Measurements from ENCODE around the gene TRAPPC2L.

Gene TRAPPC2L

DNA sequence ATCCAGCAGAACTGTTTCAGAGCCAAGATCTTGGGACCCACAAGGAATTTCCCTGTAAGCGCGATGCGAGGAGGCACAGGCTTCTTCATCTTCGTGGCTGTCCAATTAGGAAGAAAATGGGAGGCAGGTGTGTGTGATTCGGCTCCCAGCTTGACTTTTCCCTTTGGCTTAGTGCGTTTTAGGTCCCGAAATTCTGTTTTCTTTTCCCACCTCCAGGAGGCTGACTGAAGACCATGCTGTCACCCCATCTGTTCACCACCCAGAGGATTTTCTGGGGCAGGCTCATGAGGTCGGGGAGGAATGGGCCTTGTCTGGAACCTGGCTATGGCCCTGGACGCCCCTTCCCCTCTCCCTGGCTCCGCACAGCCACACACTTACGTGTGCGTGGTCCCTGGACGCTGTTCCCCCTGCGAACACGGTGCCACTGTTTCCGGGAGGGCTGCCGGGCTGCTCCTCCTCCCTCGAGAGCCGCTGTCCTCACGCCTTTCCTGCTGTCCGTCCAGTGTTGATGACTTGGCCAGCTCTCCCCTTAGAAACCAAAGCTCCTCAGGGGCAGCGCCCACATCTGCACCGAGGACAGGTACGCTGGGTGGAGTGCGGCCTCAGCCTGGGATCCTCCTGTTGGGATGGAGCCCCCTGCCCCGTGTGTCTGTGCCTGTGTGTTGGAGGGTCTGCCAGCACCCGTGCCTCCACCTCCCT lies 12.2 kb downstream of the TRAPPC2L start:
- TF ChIP-seq, protein P1, sequence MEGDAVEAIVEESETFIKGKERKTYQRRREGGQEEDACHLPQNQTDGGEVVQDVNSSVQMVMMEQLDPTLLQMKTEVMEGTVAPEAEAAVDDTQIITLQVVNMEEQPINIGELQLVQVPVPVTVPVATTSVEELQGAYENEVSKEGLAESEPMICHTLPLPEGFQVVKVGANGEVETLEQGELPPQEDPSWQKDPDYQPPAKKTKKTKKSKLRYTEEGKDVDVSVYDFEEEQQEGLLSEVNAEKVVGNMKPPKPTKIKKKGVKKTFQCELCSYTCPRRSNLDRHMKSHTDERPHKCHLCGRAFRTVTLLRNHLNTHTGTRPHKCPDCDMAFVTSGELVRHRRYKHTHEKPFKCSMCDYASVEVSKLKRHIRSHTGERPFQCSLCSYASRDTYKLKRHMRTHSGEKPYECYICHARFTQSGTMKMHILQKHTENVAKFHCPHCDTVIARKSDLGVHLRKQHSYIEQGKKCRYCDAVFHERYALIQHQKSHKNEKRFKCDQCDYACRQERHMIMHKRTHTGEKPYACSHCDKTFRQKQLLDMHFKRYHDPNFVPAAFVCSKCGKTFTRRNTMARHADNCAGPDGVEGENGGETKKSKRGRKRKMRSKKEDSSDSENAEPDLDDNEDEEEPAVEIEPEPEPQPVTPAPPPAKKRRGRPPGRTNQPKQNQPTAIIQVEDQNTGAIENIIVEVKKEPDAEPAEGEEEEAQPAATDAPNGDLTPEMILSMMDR (conservative IDR thresholded peaks at IDR 0.05; ENCODE audit: control insufficient read depth, insufficient read depth, low read depth, low read length): no peak
- no peak for DNase-seq (ENCODE audit: low read depth)
- no peak overlapping the region for H3K4me3 ChIP-seq (ENCODE audit: control insufficient read depth, low read depth, low read length)

DNA sequence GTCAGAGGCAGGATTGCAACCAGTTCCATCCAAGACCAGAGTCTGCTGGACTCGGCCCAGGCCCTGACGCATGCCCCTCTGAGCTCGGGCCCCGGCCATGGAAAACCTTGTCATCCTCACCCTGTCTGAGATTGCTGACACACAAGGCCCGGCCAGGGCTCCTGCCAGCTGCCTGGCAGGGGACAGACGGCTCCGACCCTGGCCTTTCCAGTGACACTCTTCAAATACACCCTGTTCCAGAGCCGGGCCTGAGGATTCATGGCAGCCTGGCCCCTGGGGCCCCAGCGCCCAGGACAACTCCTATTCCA lies 12.7 kb downstream of the TRAPPC2L start:
- no peak overlapping the region for H3K4me3 ChIP-seq (ENCODE audit: control insufficient read depth, low read depth, low read length)
- no peak for DNase-seq (ENCODE audit: low read depth)
- TF ChIP-seq, protein P1 (conservative IDR thresholded peaks at IDR 0.05; ENCODE audit: control insufficient read depth, insufficient read depth, low read depth, low read length): no peak

DNA sequence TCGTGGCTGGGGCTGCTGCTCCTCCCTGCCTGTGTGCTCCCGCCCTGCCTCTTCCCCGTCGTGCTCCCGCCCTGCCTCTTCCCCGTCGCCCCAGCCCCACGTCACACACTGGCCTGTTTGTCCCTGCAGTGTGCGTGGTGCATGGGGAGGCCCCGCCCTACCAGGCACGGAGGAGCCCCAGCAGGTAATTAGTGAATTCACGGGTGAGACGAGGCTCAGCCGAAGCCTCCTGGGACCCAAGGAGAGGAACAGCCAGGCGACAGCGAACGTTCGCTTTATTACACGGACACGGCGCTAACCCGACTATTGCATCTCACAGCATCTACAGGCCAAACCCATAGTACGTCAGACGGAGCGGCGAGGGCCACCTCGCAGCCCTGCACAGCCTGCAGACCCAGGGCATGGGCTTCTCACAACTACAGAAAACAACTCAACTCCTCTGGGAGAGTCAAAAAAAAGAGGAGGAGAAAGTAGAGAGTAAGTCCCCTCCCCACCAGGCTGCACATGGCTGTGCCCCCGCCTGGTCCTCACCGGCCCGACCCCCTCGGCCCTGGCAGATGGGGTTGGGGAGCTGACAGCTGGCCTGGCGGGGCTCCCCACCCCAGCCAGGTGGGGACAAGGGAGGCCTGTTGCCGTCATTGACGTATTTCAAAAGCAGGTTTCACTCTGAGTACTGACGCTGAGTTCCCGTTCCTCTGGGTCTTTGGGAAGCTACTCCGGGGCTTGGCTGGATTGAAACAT lies 13.9 kb downstream of the TRAPPC2L start:
- TF ChIP-seq, protein P1 (conservative IDR thresholded peaks at IDR 0.05; ENCODE audit: control insufficient read depth, insufficient read depth, low read depth, low read length): no peak
- no peak overlapping the region for H3K4me3 ChIP-seq (ENCODE audit: control insufficient read depth, low read depth, low read length)
- DNase-seq (ENCODE audit: low read depth): no peak

DNA sequence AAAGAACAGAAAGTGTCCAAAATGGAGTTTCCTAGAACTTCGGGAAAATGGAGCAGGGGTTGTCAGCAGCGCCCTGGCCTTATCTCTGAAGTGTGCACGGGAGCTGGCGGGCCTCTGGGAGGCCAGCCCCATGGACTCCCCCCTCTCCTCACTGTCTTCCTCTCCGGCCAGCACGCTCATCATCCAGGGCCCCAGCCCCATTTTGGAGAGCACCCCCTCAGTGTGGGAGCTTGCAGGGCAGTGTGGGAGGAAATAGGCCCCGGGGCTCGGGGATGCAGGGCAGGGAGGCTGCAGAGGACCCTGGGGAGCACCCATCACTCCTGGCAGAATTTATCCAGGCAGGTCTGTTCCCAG lies 14.4 kb downstream of the TRAPPC2L start:
- no peak for DNase-seq (ENCODE audit: low read depth)
- H3K4me3 ChIP-seq (ENCODE audit: control insufficient read depth, low read depth, low read length): no peak overlapping the region
- TF ChIP-seq, protein P1 (conservative IDR thresholded peaks at IDR 0.05; ENCODE audit: control insufficient read depth, insufficient read depth, low read depth, low read length): no peak

DNA sequence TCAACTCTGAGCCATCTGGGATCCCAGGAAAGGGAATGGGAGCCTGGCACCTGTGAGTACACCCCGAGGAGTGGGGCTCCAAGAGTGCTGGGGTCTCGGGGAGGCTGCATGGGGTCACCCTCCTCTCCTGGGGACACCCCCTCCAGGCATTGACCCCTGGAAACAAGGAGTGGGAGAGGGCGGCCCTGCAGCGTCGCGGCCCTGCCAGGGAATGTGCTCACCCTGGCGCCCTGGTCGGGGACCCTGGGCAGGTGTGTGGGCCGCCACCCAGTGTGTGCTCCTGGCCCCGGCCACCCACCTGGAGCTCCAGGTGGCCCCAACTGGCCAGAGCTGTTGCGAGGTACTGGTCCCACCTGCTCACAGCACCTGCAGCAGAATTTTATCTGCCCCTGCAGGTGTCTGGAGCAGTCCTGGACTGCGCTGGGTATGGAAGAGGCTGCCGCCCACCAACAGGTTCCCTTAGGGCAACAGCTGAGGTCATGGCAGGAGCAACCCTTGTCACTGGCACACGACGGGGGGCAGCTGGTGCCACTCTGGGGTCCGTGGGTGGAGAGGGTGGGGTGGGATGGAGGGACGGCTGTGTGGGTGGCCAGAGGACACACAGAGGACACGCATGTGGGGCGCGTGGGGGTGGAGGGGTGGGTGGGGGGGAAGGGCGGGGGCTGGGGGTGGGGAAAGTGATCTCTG lies 14.9 kb downstream of the TRAPPC2L start:
- TF ChIP-seq, protein P1 (conservative IDR thresholded peaks at IDR 0.05; ENCODE audit: control insufficient read depth, insufficient read depth, low read depth, low read length): no peak
- no peak overlapping the region for H3K4me3 ChIP-seq (ENCODE audit: control insufficient read depth, low read depth, low read length)
- no peak for DNase-seq (ENCODE audit: low read depth)

DNA sequence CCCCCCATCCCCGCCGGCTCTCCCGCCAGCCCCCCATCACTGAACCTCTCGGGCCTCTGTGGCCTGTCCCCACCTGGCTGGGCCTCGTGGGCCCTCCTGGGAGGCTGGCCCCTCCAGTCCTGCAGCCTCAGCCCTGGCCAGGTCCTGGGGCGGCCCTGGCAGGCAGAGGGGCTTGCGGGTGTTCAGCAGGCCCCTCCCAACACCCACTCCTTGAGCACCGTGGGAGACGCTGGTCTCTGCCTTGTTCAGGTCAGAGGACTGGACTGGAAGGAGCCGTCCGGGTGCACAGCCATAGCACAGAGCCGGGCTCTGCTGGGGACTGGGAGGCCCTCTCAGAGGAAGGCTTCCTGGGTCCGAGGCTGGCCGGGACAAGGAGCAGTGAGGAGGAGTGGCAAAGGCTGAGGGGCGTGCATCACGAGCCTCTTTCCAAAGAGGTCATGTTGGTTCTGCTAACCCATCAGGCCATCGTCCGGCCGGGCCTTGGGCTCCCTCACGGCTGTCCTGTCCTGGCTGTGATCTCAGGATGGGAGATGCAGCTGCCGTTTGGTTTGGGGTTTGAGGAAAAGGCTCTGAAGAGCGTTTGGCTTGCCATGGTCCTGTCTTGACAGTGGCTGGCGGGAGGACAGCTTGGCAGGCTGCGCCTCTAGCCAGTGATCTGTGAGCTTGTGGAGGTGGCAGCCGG lies 15.9 kb downstream of the TRAPPC2L start:
- H3K4me3 ChIP-seq (ENCODE audit: control insufficient read depth, low read depth, low read length): no peak overlapping the region
- DNase-seq (ENCODE audit: low read depth): no peak
- TF ChIP-seq, protein P1 (conservative IDR thresholded peaks at IDR 0.05; ENCODE audit: control insufficient read depth, insufficient read depth, low read depth, low read length): no peak
